Measurements from ENCODE around the gene PDE11A.

PDE11A gene

DNA sequence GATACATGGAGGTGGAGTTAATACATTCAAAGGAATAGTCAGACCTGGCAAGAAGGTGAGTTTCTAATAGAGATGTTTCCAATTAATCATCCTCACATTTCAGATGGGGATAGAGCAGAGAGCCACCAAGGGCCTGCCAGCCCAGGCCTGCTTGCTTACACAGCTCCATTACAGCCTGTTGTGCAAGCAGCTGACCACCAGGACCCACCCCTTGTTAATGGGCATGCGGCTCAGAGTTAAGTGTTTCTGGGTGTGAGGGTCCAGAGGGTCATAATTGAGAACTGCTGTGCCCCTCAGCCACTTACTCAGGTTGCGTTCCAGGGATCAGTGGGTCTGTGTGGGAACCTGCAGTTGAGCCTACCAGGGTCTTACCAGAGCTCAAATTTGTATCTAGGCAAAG lies 480.2 kb downstream of the PDE11A start:
- TF ChIP-seq, protein P1, sequence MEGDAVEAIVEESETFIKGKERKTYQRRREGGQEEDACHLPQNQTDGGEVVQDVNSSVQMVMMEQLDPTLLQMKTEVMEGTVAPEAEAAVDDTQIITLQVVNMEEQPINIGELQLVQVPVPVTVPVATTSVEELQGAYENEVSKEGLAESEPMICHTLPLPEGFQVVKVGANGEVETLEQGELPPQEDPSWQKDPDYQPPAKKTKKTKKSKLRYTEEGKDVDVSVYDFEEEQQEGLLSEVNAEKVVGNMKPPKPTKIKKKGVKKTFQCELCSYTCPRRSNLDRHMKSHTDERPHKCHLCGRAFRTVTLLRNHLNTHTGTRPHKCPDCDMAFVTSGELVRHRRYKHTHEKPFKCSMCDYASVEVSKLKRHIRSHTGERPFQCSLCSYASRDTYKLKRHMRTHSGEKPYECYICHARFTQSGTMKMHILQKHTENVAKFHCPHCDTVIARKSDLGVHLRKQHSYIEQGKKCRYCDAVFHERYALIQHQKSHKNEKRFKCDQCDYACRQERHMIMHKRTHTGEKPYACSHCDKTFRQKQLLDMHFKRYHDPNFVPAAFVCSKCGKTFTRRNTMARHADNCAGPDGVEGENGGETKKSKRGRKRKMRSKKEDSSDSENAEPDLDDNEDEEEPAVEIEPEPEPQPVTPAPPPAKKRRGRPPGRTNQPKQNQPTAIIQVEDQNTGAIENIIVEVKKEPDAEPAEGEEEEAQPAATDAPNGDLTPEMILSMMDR (IDR thresholded peaks at IDR 0.05; ENCODE audit: low read depth, low read length) = no peak
- Histone ChIP-seq H3K9me3 (no peaks in the 10 kb centered on the region), H3K36me3 (no peaks in the 10 kb centered on the region), H3K4me1 (peaks cover 4% of the 10 kb centered on the region), H3K4me3 (ENCODE audit: low read depth, low read length) (no peak overlapping the region), H3K27me3 (no peaks in the 10 kb centered on the region)
- no peak for DNase-seq

DNA sequence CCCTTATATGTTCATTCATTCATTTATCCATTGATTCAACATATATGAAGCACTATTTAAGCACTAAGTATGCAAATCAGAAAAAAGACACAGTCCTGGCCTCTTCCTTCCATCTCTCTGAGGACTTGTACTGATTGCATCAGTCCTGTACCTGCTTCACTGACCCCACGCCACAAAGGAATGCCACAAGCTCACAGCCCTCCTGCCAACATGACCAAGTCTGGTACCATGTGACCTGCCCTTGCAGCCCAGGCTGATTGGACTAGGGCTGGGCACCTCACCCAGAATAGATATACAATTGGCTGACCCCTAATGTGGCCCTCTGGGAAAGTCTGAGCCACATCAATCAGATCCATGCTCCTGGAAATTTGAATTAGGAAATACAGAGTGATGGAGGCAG lies 483.4 kb downstream of the PDE11A start:
- Histone ChIP-seq H3K4me1 (peaks cover 4% of the 10 kb centered on the region), H3K27me3 (no peaks in the 10 kb centered on the region), H3K36me3 (no peaks in the 10 kb centered on the region), H3K4me3 (ENCODE audit: low read depth, low read length) (no peak overlapping the region), H3K9me3 (no peaks in the 10 kb centered on the region)
- TF ChIP-seq, protein P1 (IDR thresholded peaks at IDR 0.05; ENCODE audit: low read depth, low read length) = no peak
- DNase-seq = no peak

DNA sequence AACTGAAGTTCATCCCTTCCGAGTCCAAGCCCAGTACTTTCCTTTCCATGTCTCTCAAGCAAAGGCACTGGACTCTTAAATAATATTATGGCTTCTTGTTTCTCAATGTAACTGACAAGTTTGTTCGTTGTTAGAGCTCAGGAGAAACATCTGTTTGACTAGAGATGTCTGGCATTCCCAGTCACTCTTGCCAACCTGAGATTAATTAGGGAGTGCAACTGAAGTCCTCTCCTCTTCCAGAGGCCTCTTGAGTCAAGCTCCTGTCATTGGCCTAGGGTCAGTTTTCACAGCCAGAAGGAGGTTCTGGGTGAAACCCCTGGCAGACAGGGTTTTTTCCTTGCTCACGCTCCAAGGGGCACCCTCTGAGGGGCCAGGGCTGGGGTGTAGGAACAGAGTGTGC lies 483.9 kb downstream of the PDE11A start:
- TF ChIP-seq, protein P1 (IDR thresholded peaks at IDR 0.05; ENCODE audit: low read depth, low read length) = no peak
- H3K4me1 ChIP-seq = peaks cover 2% of the 10 kb centered on the region
- no peak overlapping the region for H3K4me3 ChIP-seq (ENCODE audit: low read depth, low read length)
- no peaks in the 10 kb centered on the region for H3K27me3 ChIP-seq
- H3K36me3 ChIP-seq = no peaks in the 10 kb centered on the region
- H3K9me3 ChIP-seq = no peaks in the 10 kb centered on the region
- DNase-seq = no peak

DNA sequence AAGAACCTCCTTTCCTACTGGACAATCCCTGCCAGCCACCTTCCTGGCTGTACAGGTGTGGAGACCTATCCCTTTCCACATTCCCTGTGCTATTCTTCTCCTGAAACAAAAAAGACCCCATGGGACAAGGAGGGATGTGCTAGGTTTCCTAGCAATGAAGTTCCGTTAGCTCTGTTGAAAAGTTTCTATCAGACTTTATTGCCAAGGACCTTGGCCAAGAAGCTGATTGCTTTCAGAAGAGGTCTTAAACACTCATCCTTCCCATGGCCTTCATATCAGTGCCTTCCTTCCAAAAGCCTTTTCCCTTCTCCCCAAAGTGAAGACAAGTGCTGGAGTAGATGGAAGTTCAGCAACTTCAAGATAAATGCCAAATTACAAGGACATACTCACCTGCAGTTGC lies 485.2 kb downstream of the PDE11A start:
- no peaks in the 10 kb centered on the region for H3K27me3 ChIP-seq
- H3K36me3 ChIP-seq = no peaks in the 10 kb centered on the region
- DNase-seq = no peak
- H3K9me3 ChIP-seq = no peaks in the 10 kb centered on the region
- H3K4me3 ChIP-seq (ENCODE audit: low read depth, low read length) = no peak overlapping the region
- H3K4me1 ChIP-seq = no peaks in the 10 kb centered on the region
- TF ChIP-seq, protein P1 (IDR thresholded peaks at IDR 0.05; ENCODE audit: low read depth, low read length) = no peak

DNA sequence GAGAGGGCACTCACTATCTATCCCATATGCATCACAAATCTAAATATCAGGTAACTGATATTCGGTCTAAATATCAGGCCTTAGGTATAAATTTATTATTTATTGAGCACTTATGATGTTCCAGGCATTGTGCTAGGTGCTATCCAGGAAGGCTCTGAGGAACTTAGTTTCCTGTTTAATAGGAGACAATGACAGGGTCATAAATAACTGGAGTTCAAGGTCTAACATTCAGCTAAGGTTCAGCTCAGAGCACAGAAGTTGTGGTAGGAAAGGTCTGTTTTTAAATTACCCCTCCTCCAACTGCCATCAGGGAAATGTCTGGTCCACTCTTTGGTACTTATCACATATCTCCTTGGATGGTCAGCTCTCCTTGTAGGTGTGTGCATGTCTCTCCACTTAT lies 486.4 kb downstream of the PDE11A start:
- TF ChIP-seq, protein P1 (IDR thresholded peaks at IDR 0.05; ENCODE audit: low read depth, low read length) = no peak
- H3K4me1 ChIP-seq = no peaks in the 10 kb centered on the region
- H3K9me3 ChIP-seq = no peaks in the 10 kb centered on the region
- no peaks in the 10 kb centered on the region for H3K36me3 ChIP-seq
- H3K4me3 ChIP-seq (ENCODE audit: low read depth, low read length) = no peak overlapping the region
- DNase-seq = no peak
- H3K27me3 ChIP-seq = no peaks in the 10 kb centered on the region

DNA sequence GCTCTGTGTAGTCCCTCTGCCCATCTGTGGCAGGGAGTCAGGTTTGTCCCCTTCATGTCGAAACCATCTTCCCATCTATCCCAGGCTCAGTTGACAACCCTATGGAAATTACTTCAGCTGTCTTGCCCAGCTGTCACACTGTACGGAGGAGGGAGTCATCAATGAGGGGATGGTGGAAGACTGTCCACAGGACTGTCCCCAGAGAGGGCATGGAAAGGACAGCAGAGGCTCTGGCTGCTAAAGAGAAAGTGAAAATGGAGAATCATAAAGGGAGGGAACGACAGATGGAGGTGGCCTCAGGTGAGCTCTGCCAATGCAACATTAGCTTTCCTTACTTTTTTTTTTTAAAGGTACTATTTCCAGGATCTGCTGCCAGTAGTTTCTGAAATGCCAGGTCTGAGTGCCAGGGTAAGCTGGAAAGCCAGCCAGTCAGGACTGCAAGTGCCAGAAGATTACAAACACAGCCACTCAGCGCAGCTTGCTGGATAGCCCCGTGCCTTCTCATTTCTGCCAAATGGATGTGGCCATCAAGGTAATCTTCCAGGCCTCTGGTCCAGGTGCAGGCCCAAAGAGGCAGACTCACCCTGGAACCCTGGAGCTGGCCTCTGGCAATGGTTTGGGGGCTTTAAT lies 487.2 kb downstream of the PDE11A start:
- H3K27me3 ChIP-seq = no peaks in the 10 kb centered on the region
- H3K4me1 ChIP-seq = no peaks in the 10 kb centered on the region
- H3K4me3 ChIP-seq (ENCODE audit: low read depth, low read length) = no peak overlapping the region
- no peak for DNase-seq
- no peaks in the 10 kb centered on the region for H3K36me3 ChIP-seq
- no peaks in the 10 kb centered on the region for H3K9me3 ChIP-seq
- TF ChIP-seq, protein P1 (IDR thresholded peaks at IDR 0.05; ENCODE audit: low read depth, low read length) = no peak

Data from BE2C (cell line).